Panc1 (cell line): Measurements from ENCODE around the gene NF1.

Source experiments
- CTCF ChIP-seq: fragments of 450-650 bp; IDR thresholded peaks from 2 replicates; pipeline ENCODE4 v1.5.1; 2017; ENCODE audit warnings: mild to moderate bottlenecking
- REST ChIP-seq, 2 experiments: IDR thresholded peaks; 2 replicates each; pipeline ENCODE4 v1.6.1; 2011 to 2012; ENCODE audit warnings: low read depth in 2 of 2, control low read depth in 1 of 2, low read length in 1 of 2, mild to moderate bottlenecking in 1 of 2, moderate library complexity in 1 of 2; ENCODE audit not compliant: insufficient read depth in 1 of 2

GRCh38 chr17:31393749-31394146 lies 299.0 kb downstream of the NF1 start:
- TF ChIP-seq CTCF (no peak), REST (IDR thresholded peaks at IDR 0.05; ENCODE audit: insufficient read depth in 1 of 2, low read depth in 2 of 2, low read length in 1 of 2) (no peak)
